8988T (cell line): ENCODE data around the gene FMO3.

ENCODE experiments used
- DNase-seq: peaks from one replicate; pipeline ENCODE4 v3.0.0; 2011

FMO3 gene

DNA sequence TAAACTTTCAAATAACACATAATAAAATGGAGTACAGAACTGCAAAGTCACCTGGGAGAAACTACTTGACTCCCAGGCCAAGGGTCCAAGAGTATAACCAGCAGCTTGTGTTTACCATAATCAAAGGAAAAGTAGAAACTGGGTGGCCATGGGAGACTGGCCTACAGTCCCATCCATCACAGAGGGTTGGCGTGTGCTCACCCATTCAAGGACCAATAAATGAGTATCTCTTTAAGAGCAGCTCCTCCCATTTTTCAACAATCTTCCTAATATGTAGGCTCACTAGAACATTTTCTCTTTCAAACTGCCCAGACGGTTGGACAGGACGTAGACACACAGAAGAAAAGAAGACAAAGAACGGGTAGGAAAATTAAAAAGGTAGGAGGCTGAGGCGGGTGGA lies at the start of gene FMO3:
Gene FMO3, plus strand, starts transcription at position 302 of the 400 bp plus-strand sequence. CDS start 1,754 bp downstream, outside the sequence.
- no peak for DNase-seq

DNA sequence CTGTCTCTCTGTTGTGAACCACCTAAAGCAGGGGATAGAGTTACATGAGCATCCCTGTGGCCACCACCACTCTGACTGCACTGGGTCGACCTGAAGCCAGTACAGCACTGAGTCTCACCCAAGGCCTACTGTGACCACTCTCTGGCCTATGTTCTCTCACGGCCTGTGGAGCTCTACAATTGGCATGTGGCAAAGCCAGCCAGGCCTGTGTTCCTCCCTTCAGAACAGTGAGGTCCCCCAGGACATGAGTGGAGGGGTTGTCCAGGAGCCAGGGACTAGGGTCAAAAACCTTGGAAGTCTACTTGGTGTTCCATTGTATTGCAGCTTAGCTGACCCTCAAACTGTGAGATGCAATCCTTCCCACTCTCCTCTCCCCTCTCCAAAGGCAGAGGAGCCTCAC lies 42.7 kb upstream of the FMO3 start:
- DNase-seq: no peak

DNA sequence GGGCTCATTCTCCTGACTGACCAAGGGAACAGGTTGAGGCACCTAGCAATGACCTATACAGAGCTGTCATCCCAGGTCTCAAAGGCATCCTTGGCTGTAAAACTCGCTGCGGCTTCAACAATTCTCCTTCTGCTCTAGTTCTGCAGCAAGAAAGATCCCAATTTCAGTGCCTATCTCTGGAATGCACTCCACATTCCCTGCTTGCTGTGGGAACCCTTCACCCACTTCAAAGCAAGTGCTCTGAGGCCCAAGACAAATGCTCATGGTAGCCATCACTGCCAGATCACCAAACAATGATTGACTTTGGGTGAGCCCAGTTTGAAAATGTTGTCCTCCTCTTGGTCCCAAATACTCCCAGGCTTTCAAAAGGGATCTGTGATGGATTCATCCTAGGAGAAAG lies 37.7 kb upstream of the FMO3 start:
- DNase-seq: no peak

DNA sequence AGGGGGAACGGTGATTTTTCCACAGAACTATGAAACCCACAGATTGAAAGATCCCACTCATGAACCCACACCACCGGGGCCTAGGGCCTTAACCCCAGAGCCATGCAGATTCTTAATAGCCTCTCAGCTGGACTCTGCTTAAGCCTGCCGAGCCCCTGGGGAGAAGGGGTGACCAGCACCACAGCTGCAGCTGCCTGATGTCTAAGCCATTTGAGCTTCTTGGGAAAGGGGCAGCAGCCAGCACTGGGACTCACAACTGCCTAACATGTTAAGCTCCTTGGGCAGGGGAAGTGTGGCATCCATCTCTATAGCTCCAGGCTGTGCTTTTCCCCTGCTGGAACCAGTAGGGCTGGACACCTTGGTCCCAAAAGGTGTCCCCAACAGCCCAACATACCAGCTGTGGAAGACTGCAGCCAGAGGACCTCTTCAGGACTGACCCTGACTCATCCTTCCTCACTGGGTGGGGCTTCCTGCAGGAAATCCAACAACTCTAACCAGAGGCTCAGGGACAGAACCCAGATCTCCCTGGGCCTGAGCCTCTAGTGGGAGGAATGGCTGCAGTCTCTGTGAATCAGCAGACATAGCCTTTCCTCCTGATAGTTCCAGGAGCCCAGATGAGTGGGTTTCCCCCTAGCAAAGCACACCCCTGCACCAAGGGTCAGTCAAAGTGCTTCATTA lies 34.6 kb upstream of the FMO3 start:
- no peak for DNase-seq

DNA sequence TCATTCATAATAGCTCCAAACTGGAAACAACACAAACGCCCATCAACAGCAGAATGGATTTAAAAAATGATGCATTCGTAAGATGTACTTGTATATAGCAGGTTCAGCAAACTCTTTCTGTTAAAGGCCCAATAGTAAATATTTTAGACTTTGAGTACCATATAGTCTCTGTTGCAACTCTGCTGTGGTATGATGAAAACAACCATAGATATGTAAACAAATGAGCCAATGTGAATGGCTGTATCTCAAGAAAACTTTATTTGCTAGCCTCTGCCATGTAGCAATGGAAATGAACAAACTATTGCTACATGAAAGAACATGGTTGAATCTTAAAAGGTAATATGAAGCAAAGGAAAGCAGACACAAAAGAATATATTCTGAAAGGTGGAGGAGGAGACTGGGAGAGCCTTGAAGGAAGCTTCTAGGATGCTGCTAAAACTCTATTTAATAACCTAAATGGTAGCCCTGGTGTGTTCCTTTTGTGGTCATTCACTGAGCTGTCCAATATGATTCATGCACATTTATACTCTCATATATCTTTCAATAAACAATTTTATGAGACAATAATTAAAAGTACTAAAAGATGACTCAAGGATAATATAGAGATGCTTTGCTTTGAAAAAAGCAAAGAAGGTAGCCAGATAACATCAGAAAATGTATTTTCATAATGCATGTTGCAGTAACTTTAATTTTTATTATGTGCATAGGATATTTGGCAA lies 29.1 kb upstream of the FMO3 start:
- DNase-seq: no peak

DNA sequence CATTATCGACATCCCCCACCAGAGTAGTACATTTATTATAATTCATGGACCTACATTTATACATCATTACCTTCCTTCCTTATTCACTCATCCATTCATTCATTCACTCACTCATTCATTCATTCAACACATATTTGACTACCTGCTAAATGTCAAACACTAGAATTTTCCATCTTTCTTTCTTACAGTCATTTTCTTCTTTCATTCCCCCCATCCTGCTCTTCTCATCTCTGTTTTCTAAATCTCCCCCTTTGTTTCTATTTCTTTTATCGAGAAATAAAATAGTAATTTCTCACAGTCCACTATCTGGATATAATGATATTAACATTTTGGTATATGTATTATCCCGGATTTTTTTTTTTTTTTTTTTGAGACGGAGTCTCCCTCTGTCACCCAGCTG lies 27.8 kb upstream of the FMO3 start:
- DNase-seq: no peak

DNA sequence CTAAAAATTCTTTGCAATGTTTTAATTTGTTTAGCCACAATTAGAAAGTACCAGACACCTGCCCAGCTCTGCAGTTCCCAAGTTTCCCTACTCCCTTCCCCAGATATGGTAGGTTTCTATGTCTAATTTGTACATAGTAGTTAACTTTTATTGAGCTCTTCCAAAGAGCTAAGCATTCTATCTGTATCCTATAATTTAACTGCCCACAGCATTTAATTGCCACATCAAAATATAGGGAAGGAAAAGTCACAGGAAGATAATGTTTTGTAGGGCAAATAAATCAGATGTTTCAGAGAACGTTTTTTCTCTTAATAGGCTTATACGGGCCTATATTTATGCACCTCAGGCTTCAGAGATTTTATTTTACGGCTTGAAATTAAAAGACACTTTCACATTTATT lies 15.7 kb upstream of the FMO3 start:
- no peak for DNase-seq

DNA sequence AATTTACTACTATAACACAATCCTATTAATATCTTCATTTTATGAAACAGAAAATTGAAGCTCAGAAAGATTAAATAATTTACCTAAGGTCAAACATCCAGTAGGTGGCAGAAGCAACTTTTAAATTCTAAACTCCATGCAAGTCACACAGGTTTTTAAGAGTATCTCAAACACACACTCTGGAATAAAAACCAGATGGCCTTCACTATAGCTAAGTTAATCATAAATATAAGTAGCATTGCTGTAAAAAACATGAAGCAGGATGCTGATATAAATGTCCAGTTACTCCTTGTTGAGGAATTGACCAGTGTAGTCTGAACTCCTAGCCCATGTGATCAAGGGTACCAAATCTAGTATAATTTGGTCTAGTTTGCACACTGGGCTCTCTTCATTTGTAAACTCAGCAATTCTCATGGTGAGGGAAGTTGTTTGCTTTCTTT lies 9.4 kb upstream of the FMO3 start:
- DNase-seq: no peak

DNA sequence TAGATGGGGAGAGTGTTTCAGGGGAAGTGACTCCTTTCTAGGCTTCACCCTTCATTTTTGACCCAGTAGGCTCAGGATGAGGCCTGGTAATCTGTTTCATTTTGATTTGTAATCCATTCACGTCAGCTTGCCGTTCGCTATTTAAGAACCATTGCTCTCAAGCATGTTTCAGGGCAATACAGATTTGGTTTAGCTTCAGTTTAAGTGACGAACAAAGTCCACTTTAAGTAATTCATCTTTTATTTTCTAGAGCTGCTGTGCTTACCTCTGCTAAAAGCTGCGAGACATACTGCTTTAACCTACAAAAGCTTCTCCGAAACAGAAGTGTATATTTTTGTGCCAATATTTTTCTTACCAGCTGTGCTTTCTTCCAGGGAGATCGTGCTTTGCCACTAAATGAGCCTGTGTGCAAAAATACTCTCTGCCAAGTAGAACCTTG lies 8.9 kb upstream of the FMO3 start:
- no peak for DNase-seq

DNA sequence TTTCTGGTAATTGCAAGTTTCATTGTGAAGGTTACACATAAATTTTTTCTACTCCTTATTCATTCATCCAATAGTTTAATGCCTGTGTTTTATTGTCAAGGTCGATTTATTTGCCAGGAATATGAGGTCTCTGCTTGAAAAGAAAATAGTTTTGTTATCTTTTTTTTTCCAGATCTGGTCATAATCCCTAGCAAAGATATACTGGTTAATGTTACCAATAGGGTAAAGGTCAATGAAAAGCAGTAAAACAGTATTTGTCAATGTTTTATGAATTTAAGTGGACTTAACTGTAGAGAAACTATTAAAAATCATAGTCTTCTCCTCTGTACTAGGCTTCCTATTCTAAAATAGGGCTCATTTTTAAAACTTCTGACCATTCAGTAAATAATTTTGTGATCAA lies 8.1 kb upstream of the FMO3 start:
- DNase-seq: no peak

DNA sequence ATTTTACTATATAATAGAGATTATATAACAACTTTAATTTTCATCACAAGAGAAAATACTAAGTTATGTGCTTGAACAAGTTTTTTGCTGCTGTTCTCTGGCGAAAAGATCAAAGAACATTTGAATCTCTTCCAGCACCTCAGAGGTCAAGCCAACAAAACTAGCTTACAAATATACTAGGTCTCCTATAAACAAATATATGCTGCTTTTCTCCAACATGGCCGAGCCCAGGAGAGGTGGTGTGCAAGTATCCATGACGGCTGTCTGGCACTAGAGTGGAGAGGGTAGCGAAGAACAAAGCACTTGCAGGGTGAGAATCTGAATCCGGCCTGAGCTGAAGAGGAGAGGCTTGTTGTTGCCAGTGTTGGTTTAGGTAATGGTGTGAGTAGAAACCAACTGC lies 7.5 kb upstream of the FMO3 start:
- DNase-seq: no peak

DNA sequence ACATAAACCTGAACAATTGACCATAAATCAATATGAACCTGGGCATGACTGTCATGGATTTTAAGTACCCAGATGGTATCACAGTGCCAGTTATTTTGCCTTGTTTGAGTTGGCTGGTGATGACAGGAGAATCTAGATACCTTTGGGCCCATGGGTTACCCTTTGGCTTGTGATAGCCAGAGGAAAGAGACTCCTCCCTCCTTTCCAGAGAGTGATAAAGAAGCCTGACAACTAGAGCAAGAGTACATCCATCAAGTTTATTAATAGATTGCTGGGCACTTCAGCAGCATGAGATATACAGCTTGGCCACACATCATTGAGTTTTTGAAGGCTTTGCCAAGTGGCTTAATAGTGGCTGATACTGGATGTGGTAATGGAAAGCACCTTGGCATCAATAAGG lies 6.6 kb upstream of the FMO3 start:
- no peak for DNase-seq

DNA sequence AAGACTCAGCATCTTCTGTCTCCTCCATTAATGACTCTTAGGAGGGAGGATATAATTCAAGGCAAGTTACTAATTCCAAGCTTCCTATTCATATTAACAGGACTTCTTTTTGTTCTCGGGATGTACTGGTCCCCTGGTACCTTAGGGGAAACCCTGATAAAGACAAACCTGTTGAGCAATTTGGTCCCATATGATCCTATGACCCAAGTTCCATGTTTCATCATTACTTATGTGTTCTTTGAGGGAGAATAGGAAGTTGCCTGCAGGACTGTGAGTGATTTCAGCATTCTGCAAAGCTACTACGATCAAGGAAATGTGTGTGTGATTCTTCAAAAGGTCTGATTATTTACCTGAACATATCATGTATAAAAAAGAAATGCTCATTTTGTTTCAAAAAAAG lies 5.8 kb upstream of the FMO3 start:
- DNase-seq: no peak

DNA sequence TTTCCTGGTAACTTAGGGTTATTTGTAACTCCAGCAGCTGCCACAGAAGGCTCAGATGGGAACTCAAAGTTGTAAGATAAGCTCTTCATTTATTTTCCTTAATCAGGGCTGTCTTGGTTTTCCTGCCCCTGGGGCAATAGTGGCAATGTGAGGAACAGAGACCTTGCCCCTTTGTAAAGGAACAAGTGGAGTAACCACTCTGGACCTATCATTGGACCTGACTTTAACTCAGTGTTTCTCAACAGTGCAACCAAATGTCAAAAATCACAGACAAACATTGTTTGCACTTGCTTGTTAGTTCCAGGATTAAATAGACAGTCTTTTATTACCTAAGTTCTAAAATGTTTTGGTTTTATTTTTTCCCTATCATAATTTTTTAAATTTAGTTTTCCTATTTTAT lies 2.8 kb upstream of the FMO3 start:
- no peak for DNase-seq

DNA sequence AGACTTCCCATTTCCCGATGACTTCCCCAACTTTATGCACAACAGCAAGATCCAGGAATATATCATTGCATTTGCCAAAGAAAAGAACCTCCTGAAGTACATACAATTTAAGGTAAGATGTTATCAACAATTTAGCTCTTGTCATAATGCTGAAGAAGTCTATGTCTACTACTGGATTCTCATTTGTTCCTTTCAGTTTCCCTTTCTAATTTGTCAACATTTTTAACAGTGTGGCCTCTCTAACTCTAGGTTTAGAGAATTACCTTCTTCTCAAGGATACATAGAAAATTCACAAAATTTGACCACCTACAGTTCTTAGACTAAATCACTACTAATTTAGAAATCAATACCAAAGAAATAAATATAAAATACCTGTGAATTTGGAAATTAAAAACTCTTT lies 13.2 kb downstream of the FMO3 start:
- DNase-seq: no peak

DNA sequence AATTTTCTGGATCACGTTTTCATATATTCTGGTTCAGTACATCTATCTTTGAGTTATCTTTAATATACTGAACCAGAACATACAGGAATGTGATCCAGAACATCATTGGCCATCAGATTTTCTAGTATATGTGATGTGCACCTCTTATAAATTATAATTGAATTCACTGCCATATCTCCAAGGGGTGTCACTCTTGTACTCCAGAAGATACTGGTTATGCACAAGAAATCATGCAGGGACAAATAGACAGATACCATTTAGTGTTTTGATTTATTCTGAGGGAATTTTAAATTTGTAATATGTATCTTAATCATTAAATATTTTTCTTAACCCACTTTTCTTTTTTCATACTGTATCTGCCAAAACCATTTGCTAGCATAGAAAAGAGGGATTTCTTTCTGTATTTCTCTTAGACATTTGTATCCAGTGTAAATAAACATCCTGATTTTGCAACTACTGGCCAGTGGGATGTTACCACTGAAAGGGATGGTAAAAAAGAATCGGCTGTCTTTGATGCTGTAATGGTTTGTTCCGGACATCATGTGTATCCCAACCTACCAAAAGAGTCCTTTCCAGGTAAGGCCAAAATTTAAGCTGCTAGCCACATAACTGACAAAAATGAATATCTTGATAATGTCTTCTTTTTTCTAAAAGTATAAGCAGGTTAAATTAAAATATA lies 16.7 kb downstream of the FMO3 start:
- no peak for DNase-seq

DNA sequence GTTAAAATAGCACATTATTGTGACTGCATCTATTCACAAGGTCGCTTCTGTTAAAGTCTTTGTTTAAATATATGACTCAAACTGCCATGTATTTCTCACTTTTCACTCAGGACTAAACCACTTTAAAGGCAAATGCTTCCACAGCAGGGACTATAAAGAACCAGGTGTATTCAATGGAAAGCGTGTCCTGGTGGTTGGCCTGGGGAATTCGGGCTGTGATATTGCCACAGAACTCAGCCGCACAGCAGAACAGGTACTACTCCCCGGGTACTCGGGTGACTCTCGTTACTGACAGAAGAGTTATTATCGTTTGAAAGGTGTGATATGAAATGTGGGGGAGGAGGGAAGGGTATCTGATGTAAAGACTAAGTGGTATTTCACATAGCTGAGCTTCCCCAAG lies 17.3 kb downstream of the FMO3 start:
- DNase-seq: no peak

DNA sequence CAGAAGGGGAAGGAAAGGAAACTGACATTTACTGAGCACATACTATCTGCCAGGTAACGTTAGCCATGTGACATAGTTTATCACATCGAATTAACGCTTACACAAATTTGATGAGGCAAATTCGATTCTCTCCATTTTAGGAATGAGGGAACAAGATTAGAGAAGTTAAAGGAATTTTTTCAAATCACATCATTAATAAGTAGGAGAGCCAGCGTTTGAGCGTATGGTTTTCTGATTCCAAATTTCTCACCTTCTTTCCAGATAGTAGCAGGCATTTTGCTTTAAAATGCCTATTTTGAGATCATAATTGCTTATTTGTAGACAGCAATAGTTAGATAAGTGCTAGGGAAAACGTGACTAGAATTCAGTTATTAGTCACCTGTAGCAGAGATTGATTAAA lies 19.3 kb downstream of the FMO3 start:
- no peak for DNase-seq

DNA sequence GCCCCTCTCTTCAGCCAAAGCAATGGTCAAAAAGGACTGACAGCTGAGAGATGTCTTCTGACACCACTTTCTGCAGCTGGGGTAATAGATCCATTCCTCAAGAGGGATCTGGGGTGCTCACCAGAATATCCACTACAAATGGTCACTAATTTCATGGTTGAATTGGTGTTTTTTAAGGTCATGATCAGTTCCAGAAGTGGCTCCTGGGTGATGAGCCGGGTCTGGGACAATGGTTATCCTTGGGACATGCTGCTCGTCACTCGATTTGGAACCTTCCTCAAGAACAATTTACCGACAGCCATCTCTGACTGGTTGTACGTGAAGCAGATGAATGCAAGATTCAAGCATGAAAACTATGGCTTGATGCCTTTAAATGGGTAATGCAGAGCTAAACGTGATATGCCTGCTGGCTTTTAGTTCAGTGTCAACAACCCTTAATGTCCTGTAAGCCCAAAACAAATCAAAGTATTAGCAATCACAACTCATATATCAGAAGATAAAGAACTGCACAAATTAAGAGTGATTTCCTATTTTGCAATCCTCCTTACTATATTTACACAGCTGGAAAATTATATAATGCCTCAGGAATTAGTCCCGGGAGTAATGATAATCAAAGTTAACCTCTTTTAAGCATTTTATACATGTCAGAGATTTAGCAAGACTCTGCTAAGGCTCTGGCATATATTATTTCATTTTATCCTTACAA lies 20.1 kb downstream of the FMO3 start:
- no peak for DNase-seq

DNA sequence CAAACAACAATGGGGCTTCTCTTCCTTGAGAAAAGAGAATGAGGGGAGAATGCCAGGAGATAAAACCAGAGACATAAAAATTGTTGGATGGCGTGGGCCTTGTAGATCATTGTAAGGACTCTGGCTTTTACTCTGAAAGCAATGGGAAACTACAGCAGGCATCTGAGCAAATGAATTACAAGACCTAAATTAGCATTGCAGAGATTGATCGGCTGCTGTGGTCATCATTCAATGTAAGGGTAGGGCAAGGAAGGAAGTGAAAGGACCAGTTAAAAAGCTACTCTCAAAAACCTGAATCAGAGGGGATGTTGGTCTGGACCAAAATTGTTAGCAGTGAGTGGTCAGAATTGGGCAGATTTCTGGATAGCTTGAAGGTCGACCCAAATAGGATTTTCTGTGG lies 21.4 kb downstream of the FMO3 start:
- DNase-seq: no peak

DNA sequence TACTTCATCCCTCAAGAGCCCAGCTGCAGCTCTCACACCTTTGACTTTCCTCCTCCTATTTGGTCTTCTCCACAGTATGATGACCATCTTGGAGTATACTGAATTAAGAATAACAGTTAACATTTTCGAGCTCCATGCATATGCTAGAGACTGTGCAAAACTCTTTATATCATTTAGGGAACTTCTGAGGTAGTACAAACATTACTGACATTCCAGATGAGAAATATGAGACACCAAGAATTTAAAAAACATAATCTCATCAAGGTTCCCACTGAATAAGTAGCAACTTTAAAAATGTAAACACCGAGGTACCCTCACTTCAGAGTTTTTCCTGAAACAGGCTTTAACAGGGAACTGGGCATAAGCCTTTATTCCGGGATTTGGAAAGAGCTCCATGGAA lies 22.7 kb downstream of the FMO3 start:
- no peak for DNase-seq

DNA sequence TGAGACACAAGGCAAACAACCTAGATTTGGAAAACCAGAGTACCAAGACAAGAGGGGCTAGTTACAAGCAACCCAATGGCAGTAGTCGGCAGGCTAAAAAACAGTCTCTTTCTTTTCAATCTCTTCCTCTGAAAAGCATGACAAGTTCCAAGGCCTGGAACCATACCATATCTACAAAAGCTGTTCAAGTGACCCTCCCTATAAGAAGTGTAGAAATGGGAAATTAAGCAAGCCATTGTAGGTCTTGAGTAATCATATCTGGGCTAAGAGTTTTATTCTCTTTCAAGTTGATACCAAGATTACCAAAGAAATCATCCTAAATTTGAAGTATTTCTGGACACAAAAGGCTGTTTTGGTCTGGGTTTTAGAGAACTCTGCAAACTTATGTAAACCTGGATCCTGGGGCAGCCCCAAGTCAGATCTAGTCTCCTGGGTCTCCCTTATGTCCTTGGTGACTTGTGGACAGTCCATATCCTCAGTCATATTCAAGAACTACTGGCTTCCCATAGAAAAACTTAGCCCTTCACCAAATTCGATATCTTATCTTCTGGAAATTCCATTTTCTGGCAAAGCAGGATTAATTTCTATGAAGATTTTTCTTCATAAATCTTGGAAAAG lies 24.7 kb downstream of the FMO3 start:
- no peak for DNase-seq

DNA sequence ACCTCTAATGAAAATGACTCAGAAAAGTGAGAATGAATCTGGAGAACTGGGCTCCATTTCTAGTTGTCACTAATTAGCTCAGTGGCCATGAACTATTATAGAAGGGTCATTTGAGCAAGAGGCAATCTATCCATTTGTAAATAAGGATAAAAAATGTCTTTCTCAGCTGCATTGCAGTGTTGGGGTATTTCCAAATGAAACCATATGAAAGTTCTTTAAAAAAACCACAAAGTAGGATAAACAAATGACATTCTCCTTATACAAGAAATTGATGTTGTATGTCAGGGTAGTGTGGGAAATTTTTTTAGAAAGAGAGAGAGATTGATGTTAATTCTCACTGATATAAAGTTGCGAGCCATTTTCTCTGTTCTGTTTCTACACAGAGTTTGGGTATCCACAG lies 26.0 kb downstream of the FMO3 start:
- no peak for DNase-seq
